ENCODE data around the gene VAV3.
"Not testable (repeated sequence)": the region's sequence is repeated elsewhere in the genome, so short reads cannot be mapped to it uniquely, and the experiment has no call there.

VAV3 gene

DNA sequence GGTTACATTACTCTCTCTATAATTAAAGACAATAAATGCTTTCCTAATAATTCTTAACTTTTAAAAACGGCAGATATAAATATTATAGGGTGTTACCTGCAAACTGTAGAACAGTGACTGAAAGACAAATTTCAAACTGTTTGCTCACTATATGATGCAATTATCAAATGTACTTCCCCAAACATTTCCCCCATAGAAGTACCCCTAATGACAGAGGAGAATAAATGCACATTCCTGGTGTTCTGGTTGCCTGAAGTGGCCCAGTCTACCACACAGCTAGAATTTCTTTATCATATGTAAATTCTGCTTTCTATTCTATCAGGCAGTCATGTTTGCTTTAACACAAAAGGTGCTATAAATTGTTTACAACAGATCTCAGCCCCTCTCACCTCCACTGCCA lies 70.4 kb downstream of the VAV3 start:
- no peak for DNase-seq (ENCODE audit: low read depth in 2 of 2)

DNA sequence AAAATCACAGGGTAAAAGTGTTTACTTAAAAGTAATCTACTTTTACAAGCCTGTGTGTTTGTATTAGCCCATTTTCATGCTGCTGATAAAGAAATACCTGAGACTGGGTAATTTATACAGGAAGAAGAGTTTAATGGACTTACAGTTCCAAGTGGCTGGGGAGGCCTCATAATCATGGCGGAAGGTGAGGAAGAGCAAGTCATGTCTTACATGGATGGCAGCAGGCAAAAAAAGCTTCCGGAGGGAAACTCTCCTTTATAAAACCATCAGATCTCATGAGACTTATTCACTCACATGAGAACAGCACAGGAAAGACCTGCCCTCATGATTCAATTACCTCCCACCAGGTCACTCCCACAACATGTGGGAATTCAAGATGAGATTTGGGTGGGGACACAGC lies 71.6 kb downstream of the VAV3 start:
- DNase-seq (ENCODE audit: low read depth in 2 of 2), result not testable (repeated sequence)

DNA sequence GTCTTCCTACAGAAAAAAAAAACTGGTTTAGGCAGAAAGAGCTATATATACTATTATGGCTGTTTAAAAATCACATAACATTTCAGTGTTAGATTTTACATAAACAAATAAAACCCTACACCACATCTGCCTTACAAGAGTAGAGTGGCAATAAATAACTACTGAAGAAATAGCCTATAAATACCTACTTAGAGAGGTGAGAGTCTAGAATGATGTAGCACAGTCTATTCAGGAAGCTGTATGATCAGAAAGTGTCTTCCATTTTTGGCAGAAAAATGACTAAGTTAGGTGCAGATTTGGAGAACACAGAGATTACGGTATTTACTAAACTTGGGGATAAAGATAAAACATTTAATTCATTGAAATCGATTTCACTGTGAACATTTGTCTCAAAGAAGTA lies 75.5 kb downstream of the VAV3 start:
- DNase-seq (ENCODE audit: low read depth in 2 of 2), result no peak

DNA sequence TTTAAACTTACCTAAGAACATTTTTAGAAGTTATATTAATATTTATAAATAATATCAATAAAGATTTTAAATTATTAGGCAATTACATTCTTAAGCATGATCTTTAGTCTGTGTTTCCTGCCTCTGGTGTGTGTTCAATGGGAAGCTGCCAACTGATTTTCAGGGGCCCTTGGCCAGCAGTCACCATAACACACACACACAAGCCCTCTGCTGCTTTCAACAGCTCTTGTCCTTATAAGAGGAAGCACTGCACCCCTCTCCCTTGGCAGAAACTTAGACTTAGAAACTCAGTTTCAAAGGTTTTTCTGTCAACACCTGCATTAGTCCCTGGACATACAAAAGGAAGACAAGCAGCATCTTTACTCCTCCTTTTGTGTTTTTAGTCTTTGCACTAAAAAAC lies 81.4 kb downstream of the VAV3 start:
- no peak for DNase-seq (ENCODE audit: low read depth in 2 of 2)

DNA sequence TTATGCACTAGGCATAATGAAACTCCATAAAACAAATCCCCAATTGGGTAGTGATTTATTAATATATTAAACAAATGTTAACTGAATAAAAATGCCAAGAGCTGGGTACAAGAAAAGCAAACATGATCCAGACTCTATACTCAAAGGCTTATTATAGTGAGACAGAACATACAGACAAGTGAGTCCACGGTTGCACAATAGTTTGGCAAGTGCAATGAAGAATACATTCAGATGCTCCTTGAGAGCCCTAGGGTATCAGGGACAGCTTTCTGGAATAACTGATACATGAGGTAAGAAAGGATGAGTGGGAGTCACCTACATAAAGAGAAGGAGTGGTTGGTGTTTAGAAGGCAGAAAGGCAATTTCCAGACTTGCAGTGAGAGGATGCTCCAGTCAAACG lies 85.1 kb downstream of the VAV3 start:
- DNase-seq (ENCODE audit: low read depth in 2 of 2), result no peak

DNA sequence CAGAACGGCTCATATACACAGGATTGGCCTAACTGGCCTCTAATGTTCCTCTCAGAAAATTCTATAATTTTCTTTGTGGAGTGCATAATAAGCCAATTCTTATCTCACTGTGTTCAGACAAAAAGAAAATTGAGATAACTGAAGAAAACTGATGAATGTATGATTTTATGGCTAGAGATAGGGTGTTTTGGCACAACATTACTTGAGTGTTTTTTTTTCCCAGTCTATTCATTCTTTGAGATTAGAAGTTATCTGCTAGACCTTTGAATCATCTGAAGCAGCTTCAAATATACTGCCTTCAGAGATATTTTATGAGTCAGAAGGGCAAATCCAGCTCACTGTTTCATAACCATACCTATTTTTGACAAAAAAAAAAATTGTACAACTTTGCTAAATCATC lies 85.6 kb downstream of the VAV3 start:
- no peak for DNase-seq (ENCODE audit: low read depth in 2 of 2)

DNA sequence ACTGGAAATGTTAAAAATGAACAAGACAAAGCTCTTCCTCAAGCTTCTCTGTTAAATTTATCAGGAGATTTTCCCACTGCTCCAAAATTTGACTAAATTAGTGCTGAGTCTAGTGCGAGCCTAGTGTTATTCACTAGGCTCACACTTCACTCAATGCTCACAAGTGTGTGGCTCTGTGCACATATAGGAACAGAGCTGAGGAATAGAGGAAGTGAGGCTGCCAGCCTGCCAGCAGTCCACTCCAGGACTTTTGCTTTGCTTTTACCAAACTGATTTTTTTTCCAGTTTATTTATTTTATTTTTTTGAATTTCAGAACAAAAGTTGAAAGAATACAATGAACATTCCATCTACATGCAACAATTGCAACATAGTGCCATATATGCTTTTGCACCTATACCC lies 87.2 kb downstream of the VAV3 start:
- DNase-seq (ENCODE audit: low read depth in 2 of 2), result no peak

DNA sequence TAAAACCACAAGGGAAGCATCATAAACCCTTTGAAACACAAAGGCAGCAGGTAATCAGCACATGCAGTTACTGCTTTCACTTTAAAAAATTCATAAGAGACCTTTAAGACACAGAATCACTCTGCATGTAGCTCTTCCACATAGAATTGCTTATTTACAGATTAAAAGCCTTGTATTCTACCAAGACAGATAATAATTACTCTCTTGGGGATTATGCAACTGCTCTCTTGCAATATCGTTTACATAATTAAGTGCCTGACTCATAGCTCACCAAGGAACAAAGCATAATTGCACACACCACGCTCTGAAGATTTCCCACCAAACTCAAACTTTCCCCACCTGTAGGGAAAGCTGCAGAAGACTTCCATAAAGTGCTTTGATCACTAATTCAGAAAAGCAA lies 87.9 kb downstream of the VAV3 start:
- DNase-seq (ENCODE audit: low read depth in 2 of 2), result no peak

DNA sequence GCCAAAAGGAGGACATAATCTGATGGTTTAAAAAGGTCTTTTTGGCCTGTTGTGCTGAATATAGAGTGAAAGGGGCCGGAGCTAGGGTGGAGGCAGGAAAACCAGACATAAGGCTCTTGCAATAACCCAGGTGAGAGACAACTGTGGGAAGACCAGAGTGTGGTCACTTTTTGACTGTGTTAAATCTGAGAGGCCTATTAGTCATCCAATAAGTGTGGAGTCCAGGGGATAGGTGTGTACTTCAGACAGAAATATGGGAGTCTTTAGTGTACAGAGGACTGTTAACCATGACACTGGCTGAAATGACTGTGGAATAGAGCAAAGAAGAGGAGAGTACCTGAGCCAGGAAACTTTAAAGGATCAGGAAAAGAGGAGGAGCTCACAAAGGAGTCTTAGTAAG lies 89.3 kb downstream of the VAV3 start:
- no peak for DNase-seq (ENCODE audit: low read depth in 2 of 2)

DNA sequence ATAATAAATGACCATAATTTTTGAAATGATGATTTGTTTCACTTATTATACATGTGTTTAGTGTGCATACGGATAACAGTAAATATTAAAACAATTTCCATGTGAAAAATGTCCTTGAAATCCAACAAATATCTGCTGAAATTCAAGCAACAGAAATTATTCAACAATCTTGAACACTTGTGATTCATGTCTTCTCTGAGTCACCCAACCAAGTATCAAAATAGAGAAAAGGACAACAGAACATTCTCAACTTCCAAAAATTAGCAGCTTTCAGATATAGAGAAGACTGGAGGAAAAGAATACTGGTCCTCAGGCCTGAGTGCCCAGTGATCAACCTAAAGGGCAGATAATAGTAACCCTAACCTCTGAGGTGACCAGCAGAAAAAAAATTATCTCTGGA lies 90.8 kb downstream of the VAV3 start:
- no peak for DNase-seq (ENCODE audit: low read depth in 2 of 2)

DNA sequence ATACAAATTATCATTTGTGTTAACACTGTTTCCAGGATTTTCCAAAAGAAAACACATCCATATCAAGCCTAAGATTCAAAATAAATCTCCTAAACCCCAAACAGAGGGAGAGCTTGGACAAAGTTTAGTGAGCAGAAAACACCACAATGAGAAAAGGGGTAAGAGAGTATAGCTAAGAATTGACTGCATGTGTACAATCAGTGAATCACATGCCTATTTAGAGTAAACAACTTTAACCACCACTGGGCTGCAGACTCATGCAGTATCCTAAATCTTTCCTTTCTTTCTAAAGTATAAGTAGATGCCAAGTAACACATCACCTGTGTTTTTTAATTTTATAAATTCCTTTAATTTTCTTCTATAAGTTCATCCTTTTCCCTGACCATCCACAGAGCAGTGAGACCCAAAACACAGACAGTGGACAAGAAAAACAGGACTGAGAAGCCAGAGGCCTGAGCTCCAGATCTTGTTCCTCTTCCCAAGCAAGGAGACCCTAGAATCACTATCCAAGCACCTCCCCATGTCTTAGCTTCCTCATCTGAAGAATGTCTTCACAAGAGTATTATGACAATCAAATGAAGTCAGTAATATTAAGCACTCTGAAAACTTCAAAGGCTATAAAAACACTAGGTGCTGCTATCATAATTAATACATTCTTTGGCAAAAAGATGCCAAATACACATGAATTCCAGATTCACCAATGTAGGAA lies 93.1 kb downstream of the VAV3 start:
- no peak for DNase-seq (ENCODE audit: low read depth in 2 of 2)

DNA sequence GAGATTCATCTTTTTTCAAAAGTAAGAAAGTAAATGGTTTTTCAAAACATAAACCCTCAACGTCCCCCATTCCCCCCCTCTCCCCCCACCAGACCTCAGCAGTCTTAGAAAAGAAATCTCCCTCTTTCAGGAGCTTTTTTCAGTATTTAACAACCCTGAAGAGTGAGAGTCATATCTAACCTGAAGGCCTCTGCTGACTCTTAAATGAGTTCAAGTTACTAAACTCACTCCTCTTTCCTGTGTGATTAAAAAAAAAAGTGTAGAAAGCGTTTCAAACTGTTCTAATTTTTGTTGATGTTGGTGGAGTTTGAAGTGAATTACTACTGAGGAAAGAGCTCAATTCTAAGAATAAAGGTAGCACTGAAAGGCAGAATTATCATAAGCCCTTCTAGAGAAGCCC lies 93.7 kb downstream of the VAV3 start:
- no peak for DNase-seq (ENCODE audit: low read depth in 2 of 2)

DNA sequence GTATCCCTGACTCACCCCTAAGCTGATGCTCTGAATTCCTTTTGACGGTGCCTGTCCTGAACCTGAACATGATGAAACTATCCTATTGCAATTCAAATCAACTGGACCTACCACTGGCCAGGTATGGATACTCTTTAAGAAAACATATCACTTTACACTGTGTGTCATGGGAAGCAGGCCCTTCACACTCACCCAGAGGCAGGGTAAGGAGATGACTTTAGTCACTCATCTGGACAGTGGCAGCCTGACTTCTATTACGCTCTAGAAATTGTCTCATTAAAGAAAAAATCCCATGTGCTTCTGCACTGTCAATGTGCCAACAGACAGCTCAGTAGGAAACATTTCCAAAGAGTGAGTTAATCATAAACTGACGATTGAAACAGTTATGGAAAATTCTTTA lies 94.3 kb downstream of the VAV3 start:
- no peak for DNase-seq (ENCODE audit: low read depth in 2 of 2)

DNA sequence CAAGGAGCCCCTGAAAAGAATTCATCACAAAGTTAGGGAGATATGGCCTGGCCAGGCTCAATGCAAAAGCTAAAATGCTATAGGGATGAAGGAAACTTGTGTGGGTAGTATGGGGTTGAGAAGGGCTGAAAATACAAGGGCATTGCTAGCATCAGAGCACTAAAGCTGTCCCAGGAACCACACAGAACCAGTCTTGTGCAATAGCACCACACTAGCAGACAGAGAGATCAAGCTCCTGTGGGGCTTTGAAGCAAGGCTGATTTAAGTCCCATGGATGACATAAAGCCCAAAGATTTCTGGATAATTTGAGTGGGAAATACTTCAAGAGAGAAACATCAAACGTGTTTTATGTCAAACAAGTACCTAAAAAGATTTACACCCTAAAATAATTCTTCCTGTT lies 97.1 kb downstream of the VAV3 start:
- no peak for DNase-seq (ENCODE audit: low read depth in 2 of 2)

DNA sequence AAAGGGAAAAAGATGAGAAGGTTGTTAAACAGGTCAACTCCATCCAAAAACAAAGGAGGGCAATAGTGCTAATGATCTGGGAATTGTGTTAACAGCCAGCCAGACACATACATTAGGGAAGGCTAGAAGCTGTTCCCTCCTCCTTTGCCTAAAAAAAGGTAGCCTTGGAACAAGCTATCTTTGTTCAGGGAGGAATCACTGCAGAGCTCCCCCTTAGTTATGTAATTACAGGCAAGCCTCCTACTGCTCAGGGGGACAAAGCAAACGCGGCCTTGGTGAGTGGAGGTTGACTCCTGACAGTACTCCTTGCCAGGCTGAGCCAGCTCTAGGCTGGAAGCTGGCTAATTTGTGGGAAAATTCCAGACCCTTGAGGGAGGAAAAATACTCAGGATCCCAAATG lies 97.6 kb downstream of the VAV3 start:
- no peak for DNase-seq (ENCODE audit: low read depth in 2 of 2)

DNA sequence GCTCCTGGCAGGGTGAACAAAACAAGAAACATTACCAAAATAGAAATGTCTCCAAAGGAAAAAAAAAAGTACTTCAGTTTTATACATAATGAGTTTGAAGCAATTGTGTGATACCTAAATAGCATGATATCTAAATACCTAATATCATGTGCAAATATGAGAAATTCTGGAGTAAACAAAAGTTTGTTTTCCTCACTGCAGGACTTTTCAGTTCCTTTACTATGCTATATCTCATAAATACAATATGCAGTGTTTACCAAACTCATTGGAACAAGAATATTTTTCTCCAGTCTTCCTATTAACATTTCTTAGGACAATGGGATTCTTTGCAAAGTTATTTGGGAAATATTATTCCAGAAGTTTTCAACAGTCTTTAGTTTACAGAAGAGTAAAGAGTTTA lies 98.1 kb downstream of the VAV3 start:
- DNase-seq (ENCODE audit: low read depth in 2 of 2), result no peak

DNA sequence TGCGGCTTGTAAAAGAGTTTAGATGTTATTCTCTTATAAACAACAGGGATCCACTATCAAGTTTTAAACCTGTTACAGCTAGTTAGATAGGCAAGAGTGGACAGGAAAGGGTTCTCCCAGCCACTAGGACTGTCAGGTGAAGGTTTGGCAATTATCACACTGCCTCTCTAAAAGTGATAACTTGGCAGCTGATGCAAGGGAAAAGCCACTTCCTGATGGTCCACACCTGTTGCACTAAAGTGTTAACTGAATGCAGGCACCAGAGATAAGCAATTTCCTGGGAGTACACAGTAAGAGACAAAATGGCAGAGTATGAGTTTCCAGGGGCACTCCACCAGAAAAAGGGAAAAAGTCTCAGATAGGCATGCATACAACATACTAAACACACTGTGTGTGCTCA lies 99.4 kb downstream of the VAV3 start:
- DNase-seq (ENCODE audit: low read depth in 2 of 2), result no peak

DNA sequence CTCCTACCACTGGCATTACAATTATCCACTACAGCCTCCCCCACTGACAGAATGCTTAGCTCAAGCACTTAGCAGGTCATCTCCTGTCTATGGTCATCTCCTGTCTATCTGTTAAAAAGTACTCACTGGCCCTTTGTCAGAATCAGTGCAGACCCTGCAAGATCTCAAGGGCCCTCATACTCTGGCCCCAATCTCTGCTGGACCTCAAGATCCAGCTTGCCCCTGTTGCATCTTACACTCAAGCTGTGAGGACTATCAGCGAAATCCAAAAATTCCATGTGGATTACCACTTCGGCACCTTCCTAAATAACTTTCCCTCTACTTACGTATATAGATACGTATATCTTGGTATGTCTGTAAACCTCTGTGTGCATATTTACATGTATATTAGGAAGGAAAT lies 101.6 kb downstream of the VAV3 start:
- DNase-seq (ENCODE audit: low read depth in 2 of 2), result no peak

DNA sequence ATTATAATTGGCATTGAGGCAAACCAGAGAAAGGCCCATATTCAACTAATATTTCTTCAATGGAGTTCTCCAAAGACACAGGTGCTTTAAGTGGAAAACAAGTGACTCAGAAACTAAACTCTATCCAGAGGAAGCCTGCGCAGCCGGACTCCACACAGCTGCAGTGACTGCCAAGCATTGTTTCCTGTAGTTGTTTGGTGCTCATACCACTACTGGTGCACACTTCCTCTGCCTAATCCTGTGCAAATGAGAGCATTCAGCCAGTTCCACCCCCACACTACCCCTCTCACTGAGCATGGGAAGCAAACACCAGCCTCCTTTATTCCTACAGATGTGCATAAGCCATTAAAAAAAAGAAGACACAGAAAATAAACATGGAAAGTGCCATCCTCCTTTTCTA lies 102.9 kb downstream of the VAV3 start:
- no peak for DNase-seq (ENCODE audit: low read depth in 2 of 2)

DNA sequence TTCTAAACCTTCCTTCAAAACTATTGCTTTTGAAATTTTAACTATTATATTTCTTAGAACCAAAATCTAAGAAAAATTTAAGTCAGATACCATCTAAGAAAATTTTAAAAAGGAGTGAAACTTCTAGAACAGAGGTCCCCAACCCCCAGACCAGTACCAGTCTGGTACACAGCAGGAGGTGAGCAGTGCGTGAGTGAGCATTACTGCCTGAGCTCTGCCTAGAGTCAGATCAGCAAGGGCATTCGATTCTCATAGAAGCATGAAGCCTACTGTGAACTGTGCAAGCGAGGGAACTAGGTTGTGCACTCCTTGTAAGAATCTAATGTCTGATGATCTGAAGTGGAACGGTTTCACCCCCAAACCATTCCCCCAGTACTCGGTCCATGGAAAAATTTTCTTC lies 106.7 kb downstream of the VAV3 start:
- no peak for DNase-seq (ENCODE audit: low read depth in 2 of 2)

DNA sequence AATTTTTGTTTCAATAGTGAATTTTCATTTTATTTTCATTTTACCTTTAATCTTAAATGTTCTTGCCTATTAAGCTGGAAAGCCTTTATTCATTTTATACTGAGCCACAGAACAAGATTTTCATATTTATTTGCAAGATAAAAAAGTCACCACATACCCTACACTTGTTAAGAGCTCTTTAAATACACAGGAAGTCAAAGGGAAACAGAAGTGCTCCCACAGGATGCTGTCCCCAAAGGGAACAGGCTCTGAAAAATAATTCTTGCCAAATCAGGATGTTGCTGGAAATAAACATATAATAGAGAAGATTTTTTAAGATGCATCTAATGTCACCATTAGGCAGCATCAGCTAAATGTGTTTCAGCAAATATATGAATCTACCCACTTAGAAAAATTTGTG lies 113.6 kb downstream of the VAV3 start:
- no peak for DNase-seq (ENCODE audit: low read depth in 2 of 2)

DNA sequence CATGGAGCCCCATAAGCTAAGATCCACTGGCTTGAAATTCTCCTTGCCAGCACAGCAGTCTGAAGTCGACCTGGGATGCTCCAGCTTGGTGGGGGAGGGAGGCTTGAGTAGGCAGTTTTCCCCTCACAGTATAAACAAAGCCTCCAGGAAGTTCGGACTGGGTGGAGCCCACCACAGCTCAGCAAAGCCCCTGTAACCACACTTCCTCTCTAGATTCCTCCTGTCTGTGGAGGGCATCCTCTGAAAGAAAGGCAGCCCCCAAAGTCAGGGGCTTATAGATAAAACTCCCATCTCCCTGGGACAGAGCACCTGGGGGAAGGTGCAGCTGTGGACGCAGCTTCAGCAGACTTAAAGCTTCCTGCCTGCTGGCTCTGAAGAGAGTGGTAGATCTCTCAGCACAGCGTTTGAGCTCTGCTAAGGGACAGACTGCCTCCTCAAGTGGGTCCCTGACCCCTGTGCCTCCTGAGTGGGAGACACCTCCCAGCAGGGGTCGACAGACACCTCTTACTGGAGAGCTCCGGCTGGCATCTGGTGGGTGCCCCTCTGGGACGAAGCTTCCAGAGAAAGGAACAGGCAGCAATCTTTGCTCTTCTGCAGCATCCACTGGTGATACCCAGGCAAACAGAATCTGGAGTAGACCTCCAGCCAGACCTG lies 120.3 kb downstream of the VAV3 start:
- not testable (repeated sequence) for DNase-seq (ENCODE audit: low read depth in 2 of 2)

DNA sequence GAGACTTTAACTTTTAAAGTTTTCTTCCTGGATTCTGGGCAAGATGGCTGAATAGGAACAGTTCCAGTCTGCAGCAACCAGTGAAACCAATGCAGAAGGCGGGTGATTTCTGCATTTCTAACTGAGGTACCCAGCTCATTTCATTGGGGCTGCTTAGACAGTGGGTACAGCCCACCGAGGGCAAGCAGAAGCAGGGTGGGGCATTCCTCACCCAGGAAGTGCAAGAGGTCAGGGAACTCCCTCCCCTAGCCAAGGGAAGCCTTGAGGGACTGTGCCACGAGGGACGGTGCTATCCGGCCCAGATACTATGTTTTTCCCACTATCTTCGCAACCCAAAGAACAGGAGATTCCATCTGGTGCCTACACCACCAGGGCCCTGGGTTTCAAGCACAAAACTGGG lies 121.0 kb downstream of the VAV3 start:
- DNase-seq (ENCODE audit: low read depth in 2 of 2), result no peak

DNA sequence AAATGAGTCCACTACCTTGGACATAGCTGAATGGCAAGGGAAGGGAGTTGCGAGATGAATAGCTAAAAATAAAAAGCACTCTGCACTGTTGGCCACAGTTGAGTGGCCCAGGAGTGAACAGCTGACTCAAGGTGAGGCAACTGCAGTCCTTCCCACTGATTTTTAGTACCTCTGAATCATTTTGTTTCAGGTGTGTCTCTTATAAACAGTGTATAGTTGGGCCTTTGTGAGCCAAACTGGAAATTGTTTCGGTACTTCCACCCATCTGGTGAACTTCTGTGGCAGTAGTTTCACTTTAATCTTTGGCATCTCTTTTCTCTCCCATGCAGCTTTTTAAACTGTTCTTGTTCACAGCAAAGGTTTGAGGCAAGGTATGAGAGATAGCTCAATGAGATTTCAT lies 122.7 kb downstream of the VAV3 start:
- DNase-seq (ENCODE audit: low read depth in 2 of 2), result no peak

Measured in stimulated activated CD8-positive, alpha-beta memory T cell treated with anti-CD3 and anti-CD28 coated beads, Interleukin-15, amount 100 ng/mL, for 4 hours (primary cell).